ENCODE measurements around the gene RPP14. TPM values are rescaled to one million over a fixed set of nuclear protein-coding genes. Genes with fewer than 3 reads are reported as not detected.
"Not testable (repeated sequence)": the region's sequence is repeated elsewhere in the genome, so short reads cannot be mapped to it uniquely, and the experiment has no call there.

Gene RPP14
- total and polyA plus RNA-seq, 9 donors, result 14.3 to 24.6 (median 19.0) TPM

DNA sequence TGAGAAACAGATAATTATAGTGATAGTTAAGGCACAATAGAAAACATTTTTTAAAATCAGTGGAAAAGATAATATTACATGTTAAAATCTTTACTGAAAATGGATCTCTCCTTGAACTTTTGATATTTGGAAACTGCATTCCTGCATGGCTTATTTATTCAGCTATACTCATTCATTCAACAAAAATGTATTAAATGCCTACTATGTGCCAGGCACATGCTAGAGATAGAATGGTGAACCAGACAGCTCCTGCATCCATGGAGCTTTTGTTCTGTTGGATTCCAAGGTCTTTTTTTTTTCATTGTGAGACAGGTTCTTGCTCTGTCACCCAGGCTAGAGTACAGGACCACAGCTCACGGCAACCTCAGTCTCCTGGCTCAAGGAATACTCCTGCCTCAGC lies 31.1 kb downstream of the RPP14 start:
- WGBS (ENCODE audit: insufficient coverage), result no CpG with 5 or more reads among the region's 1 CpG
- no peak overlapping the region for H3K27ac ChIP-seq (ENCODE audit: low read length)
- DNase-seq, result no peak

GRCh38 chr3:58339146-58339545 lies 33.1 kb downstream of the RPP14 start:
- H3K9me3 ChIP-seq (replicated peaks; ENCODE audit: control insufficient read depth, low read depth, low read length); H3K36me3 ChIP-seq (ENCODE audit: control insufficient read depth, insufficient read depth, low read length); H3K27ac ChIP-seq (ENCODE audit: low read length); H3K4me3 ChIP-seq (ENCODE audit: low read length); DNase-seq; H3K4me1 ChIP-seq (ENCODE audit: control insufficient read depth, insufficient read depth, low read length); H3K27me3 ChIP-seq (ENCODE audit: control insufficient read depth, insufficient read depth, low read length): not testable (repeated sequence)
- WGBS (ENCODE audit: insufficient coverage), result 95% methylated on average over 6 of the region's 12 CpGs

More for the DNA sequence above, 31.1 kb downstream of the RPP14 start:
- H3K9me3 ChIP-seq (replicated peaks; ENCODE audit: control insufficient read depth, low read depth, low read length), result no peaks in the 10 kb centered on the region
- no peak overlapping the region for H3K4me3 ChIP-seq (ENCODE audit: low read length)
- H3K36me3 ChIP-seq (ENCODE audit: control insufficient read depth, insufficient read depth, low read length), result peaks cover 3% of the 10 kb centered on the region
- H3K4me1 ChIP-seq (ENCODE audit: control insufficient read depth, insufficient read depth, low read length), result peaks cover 5% of the 10 kb centered on the region
- no peaks in the 10 kb centered on the region for H3K27me3 ChIP-seq (ENCODE audit: control insufficient read depth, insufficient read depth, low read length)

DNA sequence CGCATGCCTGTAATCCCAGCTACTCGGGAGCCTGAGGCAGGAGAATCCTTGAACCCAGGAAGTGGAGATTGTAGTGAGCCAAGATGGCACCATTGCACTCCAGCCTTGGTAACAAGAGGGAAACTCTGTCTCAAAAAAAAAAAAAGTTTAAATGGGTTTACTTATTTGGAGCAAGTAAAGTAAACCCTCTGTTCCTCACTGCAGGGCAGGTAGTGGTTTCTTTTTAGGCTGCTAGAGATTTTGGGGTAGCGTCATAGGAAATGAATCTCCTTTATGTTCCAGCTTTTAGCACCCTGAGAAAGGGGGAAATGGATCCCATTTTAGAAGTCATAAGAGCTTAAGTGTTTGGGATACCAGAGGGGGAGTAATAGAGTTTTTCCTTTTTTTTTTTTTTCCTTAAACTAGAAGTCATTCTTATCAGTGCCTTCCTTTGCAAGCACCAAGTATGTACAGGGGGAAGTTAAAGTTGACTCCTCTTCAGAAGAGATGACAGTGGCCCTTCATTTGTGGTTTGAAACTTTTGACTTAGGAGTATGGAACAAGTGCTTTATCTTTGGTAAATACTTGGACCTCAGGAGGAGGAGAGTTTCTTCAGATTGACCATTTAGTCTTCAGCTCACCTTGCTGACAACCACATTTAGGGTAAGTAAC lies 34.7 kb downstream of the RPP14 start:
- Histone ChIP-seq H3K9me3 (replicated peaks; ENCODE audit: control insufficient read depth, low read depth, low read length) (no peaks in the 10 kb centered on the region), H3K27me3 (ENCODE audit: control insufficient read depth, insufficient read depth, low read length) (no peaks in the 10 kb centered on the region), H3K36me3 (ENCODE audit: control insufficient read depth, insufficient read depth, low read length) (peaks cover 8% of the 10 kb centered on the region), H3K4me1 (ENCODE audit: control insufficient read depth, insufficient read depth, low read length) (no peaks in the 10 kb centered on the region), H3K27ac (ENCODE audit: low read length) (no peak overlapping the region), H3K4me3 (ENCODE audit: low read length) (no peak overlapping the region)
- 71% methylated on average over 1 of the region's 3 CpGs for WGBS (ENCODE audit: insufficient coverage)
- no peak for DNase-seq

DNA sequence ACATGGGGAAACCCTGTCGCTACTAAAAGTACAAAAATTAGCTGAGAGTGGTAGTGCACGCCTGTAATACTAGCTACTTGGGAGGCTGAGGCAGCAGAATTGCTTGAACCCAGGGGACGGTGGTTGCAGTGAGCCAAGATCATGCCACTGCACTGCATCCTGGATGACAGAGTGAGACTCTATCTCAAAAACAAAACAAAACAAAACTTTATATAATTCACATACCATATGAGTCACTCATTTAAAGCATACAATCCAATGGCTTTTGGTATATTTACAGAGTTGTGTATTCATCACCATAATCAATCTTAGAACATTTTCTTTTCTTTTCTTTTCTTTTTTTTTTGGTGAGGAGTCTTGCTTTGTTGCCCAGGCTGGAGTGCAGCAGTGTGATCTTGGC lies 35.3 kb downstream of the RPP14 start:
- Histone ChIP-seq H3K9me3 (replicated peaks; ENCODE audit: control insufficient read depth, low read depth, low read length) (no peaks in the 10 kb centered on the region), H3K4me3 (ENCODE audit: low read length) (no peak overlapping the region), H3K4me1 (ENCODE audit: control insufficient read depth, insufficient read depth, low read length) (no peaks in the 10 kb centered on the region), H3K36me3 (ENCODE audit: control insufficient read depth, insufficient read depth, low read length) (peaks cover 8% of the 10 kb centered on the region), H3K27me3 (ENCODE audit: control insufficient read depth, insufficient read depth, low read length) (no peaks in the 10 kb centered on the region), H3K27ac (ENCODE audit: low read length) (no peak overlapping the region)
- WGBS (ENCODE audit: insufficient coverage), result 67% methylated on average over 1 of the region's 3 CpGs
- no peak for DNase-seq

- 69% methylated on average over 2 of the region's 5 CpGs for WGBS (ENCODE audit: insufficient coverage)
- Histone ChIP-seq H3K36me3 (ENCODE audit: control insufficient read depth, insufficient read depth, low read length) (peaks cover 8% of the 10 kb centered on the region), H3K4me1 (ENCODE audit: control insufficient read depth, insufficient read depth, low read length) (no peaks in the 10 kb centered on the region), H3K27me3 (ENCODE audit: control insufficient read depth, insufficient read depth, low read length) (no peaks in the 10 kb centered on the region), H3K27ac (ENCODE audit: low read length) (no peak overlapping the region), H3K4me3 (ENCODE audit: low read length) (no peak overlapping the region), H3K9me3 (replicated peaks; ENCODE audit: control insufficient read depth, low read depth, low read length) (no peaks in the 10 kb centered on the region)
- no peak for DNase-seq
Measured at GRCh38 chr3:58342676-58343075, 36.6 kb downstream of the RPP14 start.

DNA sequence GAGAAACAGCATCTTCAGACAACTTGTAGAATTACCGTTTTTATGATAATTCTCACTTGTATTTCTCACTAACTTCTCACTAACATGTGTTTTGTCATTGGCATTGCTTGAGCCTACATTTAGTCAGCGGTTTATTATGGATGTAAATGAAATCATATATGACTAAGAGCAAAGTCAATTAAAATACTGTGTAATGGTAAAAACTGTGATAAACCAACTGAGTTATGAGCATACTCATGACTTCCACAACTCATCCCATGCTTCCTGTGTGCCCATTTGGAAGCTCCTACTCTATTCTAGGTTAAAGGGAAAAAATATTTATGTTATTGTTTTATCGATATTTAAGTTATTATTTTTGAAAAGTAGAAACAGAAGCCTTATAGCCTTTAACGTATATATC lies 39.4 kb downstream of the RPP14 start:
- Histone ChIP-seq H3K27ac (ENCODE audit: low read length) (no peak overlapping the region), H3K27me3 (ENCODE audit: control insufficient read depth, insufficient read depth, low read length) (no peaks in the 10 kb centered on the region), H3K36me3 (ENCODE audit: control insufficient read depth, insufficient read depth, low read length) (peaks cover 8% of the 10 kb centered on the region), H3K4me3 (ENCODE audit: low read length) (no peak overlapping the region), H3K4me1 (ENCODE audit: control insufficient read depth, insufficient read depth, low read length) (no peaks in the 10 kb centered on the region), H3K9me3 (replicated peaks; ENCODE audit: control insufficient read depth, low read depth, low read length) (no peaks in the 10 kb centered on the region)
- no peak for DNase-seq
- WGBS (ENCODE audit: insufficient coverage), result no CpG with 5 or more reads among the region's 4 CpGs

GRCh38 chr3:58346368-58346767 lies 40.3 kb downstream of the RPP14 start:
- H3K4me1 ChIP-seq (ENCODE audit: control insufficient read depth, insufficient read depth, low read length), result no peaks in the 10 kb centered on the region
- no peaks in the 10 kb centered on the region for H3K9me3 ChIP-seq (replicated peaks; ENCODE audit: control insufficient read depth, low read depth, low read length)
- DNase-seq, result no peak
- WGBS (ENCODE audit: insufficient coverage), result no CpG with 5 or more reads among the region's 2 CpGs
- H3K27ac ChIP-seq (ENCODE audit: low read length), result no peak overlapping the region
- no peaks in the 10 kb centered on the region for H3K27me3 ChIP-seq (ENCODE audit: control insufficient read depth, insufficient read depth, low read length)
- H3K36me3 ChIP-seq (ENCODE audit: control insufficient read depth, insufficient read depth, low read length), result peaks cover 8% of the 10 kb centered on the region
- no peak overlapping the region for H3K4me3 ChIP-seq (ENCODE audit: low read length)

DNA sequence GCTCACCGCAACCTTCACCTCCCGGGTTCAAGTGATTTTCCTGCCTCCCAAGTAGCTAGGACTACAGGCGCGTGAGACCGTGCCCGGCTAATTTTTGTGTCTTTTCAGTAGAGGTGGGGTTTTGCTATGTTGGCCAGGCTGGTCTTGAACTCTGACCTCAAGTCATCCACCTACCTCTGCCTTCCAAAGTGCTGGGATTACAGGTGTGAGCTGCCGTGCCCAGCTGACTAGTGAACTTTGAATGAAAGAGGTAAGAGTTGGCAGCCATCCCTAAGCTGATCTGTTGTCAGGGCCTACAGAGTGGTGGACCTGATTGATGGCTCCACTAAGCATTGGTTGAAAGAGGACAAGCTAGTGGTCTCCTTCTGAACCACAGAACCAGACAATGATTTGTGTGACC lies 41.9 kb downstream of the RPP14 start:
- DNase-seq, result no peak
- no peaks in the 10 kb centered on the region for H3K9me3 ChIP-seq (replicated peaks; ENCODE audit: control insufficient read depth, low read depth, low read length)
- no peak overlapping the region for H3K27ac ChIP-seq (ENCODE audit: low read length)
- peaks cover 4% of the 10 kb centered on the region for H3K36me3 ChIP-seq (ENCODE audit: control insufficient read depth, insufficient read depth, low read length)
- H3K4me1 ChIP-seq (ENCODE audit: control insufficient read depth, insufficient read depth, low read length), result peaks cover 3% of the 10 kb centered on the region
- no peak overlapping the region for H3K4me3 ChIP-seq (ENCODE audit: low read length)
- WGBS (ENCODE audit: insufficient coverage), result 90% methylated on average over 3 of the region's 7 CpGs
- no peaks in the 10 kb centered on the region for H3K27me3 ChIP-seq (ENCODE audit: control insufficient read depth, insufficient read depth, low read length)

DNA sequence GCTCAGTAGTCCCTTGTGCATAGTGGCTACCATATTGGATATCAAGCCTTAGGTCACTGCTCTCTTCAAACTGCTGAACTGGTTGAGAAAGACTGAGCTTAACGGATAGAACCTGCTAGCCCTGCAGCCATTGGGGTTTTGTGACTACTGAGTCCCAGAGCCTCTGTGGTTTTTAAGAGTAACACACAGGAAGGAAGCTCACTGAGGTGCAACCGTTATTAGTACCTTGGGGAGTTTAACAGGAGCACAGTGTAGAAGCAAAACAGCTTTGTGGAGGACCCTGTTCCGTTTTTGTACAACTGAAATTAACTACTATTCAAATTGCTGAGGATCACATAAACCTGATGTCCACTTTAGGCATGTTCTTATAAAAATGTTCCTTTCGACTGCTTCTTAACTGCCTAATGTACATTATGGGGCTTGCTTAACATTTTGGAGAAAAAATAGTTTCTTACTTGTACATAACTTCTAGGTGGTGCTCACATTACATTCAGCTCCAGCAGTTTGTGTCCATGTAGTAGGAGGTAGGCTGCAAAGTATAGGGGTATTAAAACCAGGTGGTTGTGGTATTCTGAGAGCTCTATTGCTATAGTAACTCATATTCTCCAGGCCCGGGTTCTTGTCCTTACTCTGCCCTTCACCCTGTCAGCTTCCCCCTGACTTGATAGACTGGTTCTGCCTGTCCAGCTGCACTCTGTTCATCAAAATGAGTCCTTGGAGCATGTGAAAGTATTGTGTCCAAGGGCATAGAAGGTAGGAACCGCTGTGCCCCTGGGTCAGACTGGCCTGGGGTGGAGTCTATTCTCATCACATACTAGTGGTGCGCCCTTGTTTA lies 44.0 kb downstream of the RPP14 start:
- Histone ChIP-seq H3K27ac (ENCODE audit: low read length) (no peak overlapping the region), H3K4me3 (ENCODE audit: low read length) (no peak overlapping the region), H3K27me3 (ENCODE audit: control insufficient read depth, insufficient read depth, low read length) (no peaks in the 10 kb centered on the region), H3K9me3 (replicated peaks; ENCODE audit: control insufficient read depth, low read depth, low read length) (no peaks in the 10 kb centered on the region), H3K36me3 (ENCODE audit: control insufficient read depth, insufficient read depth, low read length) (no peaks in the 10 kb centered on the region), H3K4me1 (ENCODE audit: control insufficient read depth, insufficient read depth, low read length) (peaks cover 3% of the 10 kb centered on the region)
- no peak for DNase-seq
- WGBS (ENCODE audit: insufficient coverage), result 66% methylated on average over 3 of the region's 7 CpGs

DNA sequence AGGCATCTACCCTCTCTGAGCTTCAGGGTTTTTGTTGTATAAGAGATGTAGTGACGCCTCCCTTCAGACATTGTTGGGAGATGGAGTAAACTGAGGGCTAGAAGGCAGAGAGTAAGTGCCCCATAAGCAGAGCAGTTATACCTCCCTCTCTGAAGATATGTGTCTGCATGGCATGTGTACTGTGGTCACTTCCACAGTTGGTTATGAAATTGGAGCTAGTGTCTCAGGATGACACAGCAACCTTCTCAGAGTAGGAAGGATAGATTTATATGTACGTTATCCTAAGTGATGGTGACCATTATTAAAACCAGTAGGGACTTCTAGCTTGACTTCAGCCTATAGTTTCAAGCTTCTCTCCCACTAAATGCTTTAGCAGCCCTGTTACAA lies 44.6 kb downstream of the RPP14 start:
- H3K4me3 ChIP-seq (ENCODE audit: low read length), result no peak overlapping the region
- no peak overlapping the region for H3K27ac ChIP-seq (ENCODE audit: low read length)
- no peak for DNase-seq
- H3K4me1 ChIP-seq (ENCODE audit: control insufficient read depth, insufficient read depth, low read length), result peaks cover 3% of the 10 kb centered on the region
- no CpG with 5 or more reads among the region's 2 CpGs for WGBS (ENCODE audit: insufficient coverage)
- H3K9me3 ChIP-seq (replicated peaks; ENCODE audit: control insufficient read depth, low read depth, low read length), result no peaks in the 10 kb centered on the region
- no peaks in the 10 kb centered on the region for H3K27me3 ChIP-seq (ENCODE audit: control insufficient read depth, insufficient read depth, low read length)
- H3K36me3 ChIP-seq (ENCODE audit: control insufficient read depth, insufficient read depth, low read length), result no peaks in the 10 kb centered on the region
